COLO668 (cell line): ENCODE results near the gene TTC33.
"Not testable (repeated sequence)": the region's sequence is repeated elsewhere in the genome, so short reads cannot be mapped to it uniquely, and the experiment has no call there.

Source experiments
- DNase-seq: peaks from one replicate; lab custom pipeline; 2025; ENCODE audit not compliant: unreplicated experiment; lab: John Stamatoyannopoulos, UW

TTC33 gene

DNA sequence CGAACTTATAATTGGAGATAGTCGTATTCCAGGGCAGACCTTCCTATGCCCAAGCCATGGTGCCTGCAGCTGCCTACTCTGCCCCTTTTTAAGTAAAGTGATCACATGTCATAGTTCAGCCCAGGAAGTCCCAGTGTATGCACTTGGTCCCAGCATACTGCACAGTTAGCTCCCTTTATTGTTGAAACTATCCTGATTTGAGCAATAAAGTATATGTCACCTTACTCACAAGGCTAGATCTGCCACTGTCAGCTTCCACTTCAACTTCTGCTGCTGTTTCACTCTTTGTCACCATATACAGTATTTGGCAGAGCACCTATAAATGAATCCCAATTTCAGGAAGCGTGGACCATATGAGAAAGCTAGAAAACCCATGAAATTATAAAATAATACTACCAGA, 179.8 kb downstream of the TTC33 start:
- no peak for DNase-seq

DNA sequence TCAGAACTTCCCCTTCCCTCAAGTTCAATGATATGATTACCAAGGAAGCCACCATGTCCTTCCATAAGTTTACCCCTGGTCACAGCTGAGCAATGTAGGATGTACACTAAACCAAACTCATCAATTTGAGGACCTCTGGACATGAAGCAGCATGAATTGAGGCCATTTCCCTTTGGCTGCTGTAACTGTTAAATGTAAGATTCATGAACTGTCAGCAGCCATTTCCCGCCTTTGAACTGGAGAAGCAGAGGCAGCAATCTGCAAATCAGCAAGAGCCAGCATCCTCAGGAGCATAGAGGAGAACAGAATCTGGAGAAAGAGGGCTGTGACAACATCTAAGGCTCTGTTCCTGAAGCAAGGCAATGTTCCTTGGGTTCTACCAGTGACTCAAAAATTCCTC, 180.3 kb downstream of the TTC33 start:
- no peak for DNase-seq

DNA sequence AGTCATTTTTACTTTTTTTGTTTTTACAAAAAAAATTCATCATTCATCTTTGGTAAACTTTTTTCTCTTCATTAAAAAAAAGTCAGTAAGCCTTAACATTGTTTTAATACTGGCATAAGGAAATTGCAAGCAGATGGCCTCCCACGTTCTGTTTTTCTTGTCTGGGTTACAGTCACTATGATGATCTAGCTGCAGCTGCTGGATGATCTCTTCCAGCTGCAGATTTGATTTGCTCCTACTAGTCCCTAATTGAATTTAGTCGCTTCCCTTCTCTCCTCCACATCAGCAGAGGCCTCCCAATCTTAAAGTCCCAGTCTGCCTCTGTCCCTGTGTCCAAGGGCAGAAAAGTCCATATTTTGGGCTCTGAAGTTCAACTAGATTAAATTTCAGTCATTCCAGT, 182.8 kb downstream of the TTC33 start:
- no peak for DNase-seq

DNA sequence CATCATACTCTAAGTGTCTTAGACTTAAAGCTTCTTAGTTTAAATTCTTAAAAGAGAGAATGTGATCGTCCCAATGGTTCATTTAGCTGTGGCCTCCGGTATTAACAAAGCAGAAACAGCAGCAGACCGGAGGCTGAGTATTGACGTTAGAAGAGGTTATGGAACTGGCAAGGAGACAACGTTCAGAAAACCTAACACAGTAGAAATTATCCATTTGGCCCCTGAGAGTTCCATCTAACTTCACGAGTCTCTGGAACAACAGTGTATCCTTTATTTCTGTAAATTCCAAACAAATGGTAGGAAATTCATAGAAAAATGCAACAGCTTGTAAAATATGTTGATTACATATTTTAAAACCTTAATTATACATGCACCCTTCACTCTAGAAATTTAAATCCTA, 183.4 kb downstream of the TTC33 start:
- no peak for DNase-seq

DNA sequence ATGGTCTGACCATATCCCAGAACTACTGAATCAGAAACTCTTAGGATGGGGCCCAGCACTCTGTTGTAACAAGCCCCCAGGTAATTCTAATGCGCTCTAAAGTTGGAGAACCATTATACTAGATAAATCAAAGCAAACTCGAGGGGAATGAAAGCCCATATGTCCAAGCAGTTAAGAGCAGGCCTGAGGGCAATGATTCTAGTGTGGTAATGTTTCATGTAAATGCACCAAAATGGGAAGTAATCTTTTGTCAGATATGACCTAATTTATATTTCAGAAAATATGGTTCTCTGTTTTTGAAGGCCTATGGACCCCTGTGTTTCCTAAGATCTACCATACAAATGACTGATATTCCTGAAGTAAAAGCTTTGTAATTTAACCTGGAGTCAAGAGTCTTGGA, 184.0 kb downstream of the TTC33 start:
- no peak for DNase-seq

DNA sequence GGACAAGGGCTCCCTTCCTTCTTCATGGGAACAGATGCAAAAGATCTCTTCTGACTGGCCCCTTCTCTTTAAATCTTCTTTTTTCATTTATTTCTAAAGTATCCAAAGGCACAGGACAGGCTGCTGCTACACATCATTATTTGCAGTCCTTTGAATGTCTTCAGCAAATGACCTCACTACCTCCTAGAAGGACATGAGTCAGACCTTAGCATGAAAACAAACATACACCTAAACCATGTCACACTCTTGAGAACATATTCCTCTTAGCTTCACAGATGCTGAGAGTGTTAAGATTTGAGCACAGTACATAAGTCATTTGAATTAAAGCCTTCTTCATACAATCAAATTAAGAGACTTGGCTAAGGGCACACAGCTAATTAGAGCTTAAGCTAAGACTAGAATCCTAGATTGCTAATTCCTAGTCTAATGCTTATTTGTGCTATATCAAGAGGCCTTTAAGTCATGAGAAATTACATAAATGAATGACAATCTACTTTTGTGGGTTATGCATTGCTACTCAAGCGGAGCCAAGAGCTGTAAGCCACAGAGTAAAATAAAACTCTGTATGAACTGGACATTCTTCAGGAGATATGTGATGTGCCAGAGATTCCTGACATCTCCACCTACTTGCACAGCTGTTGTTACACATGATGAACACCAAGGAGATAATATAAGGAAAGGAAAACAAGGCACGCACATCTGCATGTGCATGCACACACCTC, 185.2 kb downstream of the TTC33 start:
- DNase-seq: no peak

DNA sequence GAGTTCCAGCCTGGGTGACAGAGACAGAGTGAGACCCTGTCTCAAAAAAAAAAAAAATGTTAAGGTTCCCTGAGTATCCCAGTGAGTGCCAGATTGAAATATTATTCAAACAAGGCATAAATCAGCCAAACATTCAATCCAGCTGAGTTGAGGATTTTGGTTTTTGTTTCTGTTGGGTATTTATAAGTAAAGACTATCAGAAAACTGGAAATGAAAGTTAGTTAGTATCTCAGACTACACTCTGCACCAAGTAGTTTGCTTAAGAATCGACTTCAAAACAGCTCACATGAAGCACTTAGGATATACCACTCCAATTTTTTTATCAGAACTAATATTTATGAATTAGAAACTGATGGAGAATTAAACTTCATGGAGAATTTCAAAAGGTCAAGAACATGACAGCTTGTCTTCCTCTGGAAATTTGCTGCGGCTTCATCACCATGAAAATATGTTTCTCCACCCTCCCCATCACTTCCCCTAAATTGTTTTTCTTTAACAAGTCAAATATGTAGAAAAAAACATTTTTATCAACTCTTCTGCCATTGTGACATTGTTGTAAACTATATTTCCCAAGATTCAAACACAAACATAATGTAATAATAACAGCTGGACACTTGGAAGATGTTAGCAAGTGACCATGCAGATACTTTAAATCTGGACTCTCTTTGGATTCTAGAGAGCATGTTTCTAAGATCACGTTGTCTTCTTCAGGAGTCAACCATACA, 186.1 kb downstream of the TTC33 start:
- no peak for DNase-seq

DNA sequence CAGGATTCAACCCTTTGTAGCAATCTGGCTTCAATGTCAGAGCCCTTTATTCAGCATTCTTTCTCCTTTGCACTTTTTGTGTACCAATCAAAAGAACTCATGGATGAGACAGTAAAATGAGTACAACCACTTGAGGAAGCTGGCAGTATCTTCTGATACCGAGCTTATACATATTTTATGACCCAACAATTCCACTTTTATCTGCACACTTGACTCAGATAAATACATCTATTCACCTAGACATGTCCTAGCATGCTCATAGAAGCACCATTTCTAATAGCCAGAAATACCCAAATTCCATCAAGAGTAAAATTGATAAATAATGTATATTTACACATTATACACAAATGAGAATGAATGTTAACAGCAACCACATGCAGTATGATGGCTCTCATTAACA, 187.2 kb downstream of the TTC33 start:
- DNase-seq: no peak

DNA sequence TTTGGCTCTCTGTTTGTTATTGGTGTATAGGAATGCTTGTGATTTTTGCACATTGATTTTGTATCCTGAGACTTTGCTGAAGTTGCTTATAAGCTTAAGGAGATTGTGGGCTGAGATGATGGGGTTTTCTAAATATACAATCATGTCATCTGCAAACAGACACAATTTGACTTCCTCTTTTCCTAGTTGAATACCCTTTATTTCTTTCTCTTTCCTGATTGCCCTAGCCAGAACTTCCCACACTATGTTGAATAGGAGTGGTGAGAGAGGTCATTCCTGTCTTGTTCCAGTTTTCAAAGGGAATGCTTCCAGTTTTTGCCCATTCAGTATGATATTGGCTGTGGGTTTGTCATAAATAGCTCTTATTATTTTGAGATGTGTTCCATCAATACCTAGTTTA, 192.6 kb downstream of the TTC33 start:
- DNase-seq: not testable (repeated sequence)

DNA sequence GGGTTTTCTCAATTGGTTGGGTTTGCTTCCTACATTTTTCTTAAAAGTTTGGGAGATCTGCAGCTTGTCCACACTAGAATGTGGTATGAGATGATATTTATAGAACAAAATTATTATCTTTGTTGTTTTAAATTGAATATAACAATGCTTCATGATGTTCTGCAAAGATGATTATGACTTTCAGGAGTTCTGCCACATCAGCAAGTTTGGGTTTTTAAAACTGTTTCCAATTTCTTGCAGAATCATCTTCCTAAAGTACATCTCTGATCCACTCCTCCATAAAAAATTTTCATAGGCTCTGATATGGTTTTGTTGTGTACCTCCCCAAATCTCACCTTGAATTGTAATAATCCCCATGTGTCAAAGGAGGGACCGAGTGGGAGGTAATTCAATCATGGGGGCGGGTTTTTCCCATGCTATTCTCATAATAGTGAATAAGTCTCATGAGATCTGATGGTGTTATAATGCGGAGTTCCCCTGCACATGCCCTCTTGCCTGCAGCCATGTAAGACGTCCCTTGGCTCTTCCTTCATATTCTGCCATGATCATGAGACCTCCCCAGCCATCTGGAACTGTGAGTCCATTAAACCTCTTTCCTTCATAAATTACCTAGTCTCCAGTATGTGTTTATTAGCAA, 195.2 kb downstream of the TTC33 start:
- no peak for DNase-seq

DNA sequence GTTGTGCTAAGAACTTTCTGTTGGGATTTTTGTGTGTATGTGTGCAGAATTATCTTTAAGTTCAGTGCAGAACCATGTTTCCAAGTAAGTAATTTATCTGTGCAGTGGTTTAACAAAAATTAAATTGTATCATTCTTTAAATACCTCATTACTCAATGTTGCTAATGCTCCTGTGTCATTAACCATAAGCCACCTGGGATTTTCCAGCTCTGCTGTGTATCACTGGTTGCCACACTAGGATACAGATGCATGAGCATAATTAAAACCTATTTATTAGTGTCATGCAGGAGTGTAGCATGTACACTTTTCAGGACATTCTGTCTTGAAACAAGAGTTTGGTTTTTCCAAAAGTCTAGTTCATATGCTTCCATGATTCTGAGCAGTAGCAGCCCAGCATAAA, 196.5 kb downstream of the TTC33 start:
- no peak for DNase-seq

DNA sequence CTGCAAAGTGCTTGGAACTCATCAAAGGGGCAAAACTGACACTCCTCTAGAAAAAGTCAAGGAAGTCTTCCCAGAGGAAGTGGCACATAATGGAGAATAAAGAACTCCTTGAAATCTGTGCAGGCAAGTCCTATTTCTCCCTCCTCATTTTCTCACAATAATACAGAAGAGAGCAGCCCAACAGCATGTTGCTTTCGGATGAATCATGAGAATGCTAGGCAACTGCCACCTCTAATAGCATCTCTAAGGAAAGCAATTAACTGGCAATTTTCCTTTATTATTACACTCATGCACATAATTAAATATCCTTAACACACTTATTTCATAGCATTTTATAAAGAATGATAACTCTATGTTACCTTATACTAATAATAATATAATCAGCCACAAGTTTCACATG, 198.3 kb downstream of the TTC33 start:
- DNase-seq: no peak

DNA sequence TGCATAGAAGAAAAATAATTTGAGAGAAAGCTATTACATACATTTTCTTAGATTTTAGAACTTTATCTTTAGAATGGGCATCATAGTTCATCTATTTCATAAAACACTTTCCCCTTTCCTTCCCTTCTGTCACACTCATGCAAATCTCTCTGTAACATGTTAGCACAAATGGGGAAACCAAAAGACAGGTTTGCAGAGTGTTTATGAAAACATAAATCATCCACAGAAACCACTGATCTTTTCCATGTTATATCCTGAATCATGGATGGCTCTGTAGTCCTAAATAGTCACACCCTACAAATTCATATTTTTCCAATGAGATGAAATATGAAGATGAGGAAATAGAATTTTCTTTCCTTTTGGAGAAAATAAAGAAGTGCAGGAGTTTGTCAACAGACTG, 198.9 kb downstream of the TTC33 start:
- DNase-seq: no peak

DNA sequence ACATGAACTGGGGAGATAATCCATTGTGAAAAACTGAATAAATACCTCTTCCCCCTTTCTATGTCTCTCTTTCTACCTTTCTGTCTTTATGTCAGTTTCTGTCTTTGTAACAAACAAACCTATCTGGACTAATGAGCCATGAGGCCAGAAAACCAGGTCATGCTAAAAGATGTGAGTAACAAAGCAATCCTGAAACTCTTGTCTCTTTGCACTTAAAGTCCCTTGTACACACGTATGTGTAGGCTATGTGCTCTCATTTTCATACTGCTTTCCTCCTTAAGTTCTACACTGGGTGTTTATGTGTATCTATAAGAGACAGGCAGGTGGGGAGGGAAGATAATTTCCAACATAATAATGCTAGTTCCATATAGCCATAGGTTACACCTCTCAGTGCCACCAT, 199.9 kb downstream of the TTC33 start:
- no peak for DNase-seq

DNA sequence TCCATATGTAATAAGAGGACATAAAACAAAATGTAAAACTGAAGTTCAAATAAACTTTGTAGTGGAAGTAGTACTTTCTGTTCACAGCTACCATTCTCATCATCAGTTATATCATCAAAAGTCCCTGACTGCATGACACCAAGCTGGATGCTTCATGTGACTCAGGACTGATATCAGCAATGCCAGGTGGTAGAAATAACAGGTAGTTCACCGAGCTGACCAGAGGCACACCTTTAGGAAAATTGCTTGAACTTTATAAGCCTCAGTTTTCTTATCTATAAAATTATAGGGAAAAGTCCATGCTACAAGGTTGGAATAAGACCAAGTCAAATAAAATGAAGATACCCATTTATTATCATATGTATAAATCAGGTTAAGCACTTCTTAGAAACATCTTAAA, 200.9 kb downstream of the TTC33 start:
- no peak for DNase-seq

DNA sequence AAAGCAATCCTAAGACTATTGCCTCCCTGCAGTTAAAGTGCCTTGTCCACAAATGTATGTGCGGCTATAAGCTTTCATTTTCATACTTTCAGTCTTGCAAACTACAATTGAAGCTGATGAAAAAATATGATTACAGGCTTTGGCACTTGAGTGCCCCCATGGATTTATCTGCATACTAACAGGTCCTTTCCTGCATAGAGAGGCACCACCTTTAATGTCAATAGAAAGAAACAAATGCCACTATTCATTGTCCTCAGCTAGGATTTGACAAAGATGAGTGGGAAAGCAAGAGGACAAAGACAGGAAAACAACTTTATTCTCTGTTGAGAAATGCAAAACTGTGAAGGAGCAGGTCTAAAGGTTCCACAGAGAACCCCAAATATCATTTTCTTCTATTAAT, 201.7 kb downstream of the TTC33 start:
- no peak for DNase-seq

DNA sequence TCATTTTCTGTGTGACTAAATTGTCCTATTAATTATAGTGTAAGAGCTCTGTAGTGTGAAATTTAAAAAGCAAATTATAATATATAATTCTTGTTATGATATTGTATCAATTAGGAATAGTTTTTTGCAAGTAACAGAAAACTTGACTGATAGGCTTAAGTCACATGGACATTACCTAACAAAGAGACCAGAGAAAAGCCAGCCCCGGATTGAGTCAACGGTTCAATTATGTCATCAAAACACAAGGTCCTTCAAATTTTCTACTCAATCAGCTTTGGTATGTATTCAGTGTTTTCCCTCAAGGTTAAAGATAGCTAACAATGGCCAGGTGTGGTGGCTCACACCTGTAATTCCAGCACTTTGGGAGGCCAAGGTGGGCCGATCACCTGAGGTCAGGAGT, 202.8 kb downstream of the TTC33 start:
- DNase-seq: no peak

DNA sequence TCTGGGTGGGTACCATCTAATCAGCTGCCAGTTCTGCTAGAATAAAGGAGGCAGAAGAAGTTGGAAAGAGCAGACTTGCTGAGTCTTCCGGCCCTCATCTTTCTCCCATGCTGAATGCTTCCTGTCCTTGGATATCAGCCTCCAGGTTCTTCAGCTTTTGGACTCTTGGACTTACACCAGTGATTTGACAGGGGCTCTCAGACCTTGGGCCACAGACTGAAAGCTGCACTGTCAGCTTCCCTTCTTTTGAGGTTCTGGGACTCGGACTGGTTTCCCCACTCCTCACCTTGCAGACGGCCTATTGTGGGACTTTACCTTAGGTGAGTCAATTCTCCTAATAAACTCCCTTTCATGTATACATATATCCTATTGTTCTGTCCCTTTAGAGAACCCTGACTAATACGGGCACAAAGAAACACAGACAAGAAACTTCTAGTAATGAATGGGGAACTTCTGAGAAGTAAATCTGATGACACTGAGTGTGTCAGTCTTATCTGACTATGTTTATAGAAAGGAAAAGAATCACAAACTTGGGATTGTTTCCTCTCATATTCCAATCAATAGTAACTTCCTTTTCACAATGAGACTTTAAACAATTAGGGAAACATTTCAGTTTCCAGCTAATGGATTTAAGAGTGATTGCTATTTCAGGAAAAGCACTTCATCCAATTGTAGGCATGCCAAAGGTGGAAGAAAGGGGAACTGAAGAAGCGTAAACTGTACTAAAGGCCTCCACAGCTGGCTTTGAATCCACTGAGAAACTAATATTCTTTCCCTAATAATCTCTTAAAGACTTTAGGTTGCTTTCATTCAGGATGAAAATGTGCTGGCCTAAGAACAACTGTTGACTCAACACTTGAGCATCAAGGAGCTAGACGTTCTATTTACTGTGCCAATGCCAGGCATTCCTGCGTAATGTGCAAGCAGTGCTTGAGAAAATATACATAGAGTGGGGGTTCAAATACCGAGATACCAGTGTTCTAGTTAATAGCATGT, 204.0 kb downstream of the TTC33 start:
- DNase-seq: no peak

DNA sequence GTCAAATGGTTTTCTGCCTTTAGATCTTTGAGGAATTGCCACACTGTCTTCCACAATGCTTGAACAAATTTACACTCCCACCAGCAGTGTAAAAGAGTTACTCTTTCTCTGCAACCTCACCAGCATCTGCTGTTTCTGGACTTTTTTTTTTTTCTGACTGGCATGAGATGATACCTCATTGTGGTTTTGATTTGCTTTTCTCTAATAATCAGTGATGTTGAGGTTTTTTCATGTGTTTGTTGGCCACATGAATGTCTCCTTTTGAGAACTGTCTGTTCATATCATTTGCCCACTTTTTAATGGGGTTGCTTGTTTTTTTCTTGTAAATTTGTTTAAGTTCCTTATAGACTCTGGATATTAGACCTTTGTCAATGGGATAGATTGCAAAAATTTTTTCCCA, 205.3 kb downstream of the TTC33 start:
- DNase-seq: no peak

DNA sequence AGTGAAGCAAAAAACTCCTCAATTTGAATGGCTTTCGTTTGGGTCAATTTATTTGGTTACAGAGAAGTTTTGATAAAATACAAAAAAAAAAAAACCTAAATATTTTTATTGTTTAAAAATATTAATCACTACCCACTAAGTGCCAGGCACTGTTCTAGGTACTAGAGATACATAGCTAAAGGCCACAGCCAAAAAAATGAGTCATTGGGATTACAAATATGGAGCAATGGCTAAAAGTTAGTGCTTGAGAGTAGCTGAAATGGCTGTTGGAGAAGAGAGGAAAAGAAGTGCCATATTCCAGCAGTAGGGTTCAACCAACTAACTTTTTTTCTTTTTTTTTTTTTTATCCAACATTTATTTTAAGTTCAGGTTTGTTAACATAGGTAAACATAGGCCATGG, 206.1 kb downstream of the TTC33 start:
- no peak for DNase-seq

DNA sequence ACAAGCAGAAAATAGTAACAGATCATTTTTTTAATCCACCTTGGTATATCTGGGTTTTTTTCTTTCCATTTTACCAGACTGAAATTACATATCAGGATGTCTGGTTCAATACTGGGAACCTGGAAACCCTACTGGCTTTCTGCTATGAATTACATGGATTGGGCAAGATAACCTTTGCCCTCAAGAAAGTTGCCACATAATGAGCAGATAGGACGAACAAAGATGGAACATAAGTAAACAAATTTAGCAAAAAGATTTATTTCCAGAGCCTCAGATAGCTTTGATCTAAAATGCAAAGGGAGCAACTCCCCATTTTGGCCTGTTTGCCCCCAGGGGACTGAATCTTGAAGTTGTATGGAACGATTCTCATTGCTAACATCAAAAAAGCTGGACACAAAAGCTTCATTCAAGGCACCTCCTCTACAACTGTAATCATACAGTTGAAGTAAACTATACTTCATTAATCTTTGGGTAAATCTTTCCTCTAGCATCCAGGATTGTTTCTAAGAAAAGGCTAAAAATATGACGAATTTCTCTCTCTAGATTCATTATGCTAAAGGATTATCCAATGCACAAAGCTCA, 207.7 kb downstream of the TTC33 start:
- no peak for DNase-seq
